Neural progenitor cell (in vitro differentiated cells): ENCODE measurements around the gene THYN1. TPM values are rescaled to one million over a fixed set of nuclear protein-coding genes. Genes with fewer than 3 reads are reported as not detected.

Source experiments
- DNase-seq: peaks from one replicate; pipeline ENCODE4 v3.0.0-alpha.2; 2016; ENCODE audit warnings: low spot score
- H2AFZ ChIP-seq: fragments of 200-600 bp; sonication (generic); replicated peaks from 2 replicates; pipeline ENCODE4 v1.6.1; 2016; ENCODE audit warnings: antibody characterized with exemption
- H3F3A ChIP-seq: fragments of 200-600 bp; sonication (generic); 2 replicates; pipeline ENCODE4 v1.6.1; 2016; ENCODE audit warnings: antibody characterized with exemption, low read depth
- H3K27ac ChIP-seq: fragments of 200-600 bp; sonication (generic); 2 replicates; pipeline ENCODE4 v1.5.1; 2016; ENCODE audit warnings: mild to moderate bottlenecking
- H3K27me3 ChIP-seq: fragments of 200-600 bp; sonication (generic); 2 replicates; pipeline ENCODE4 v1.6.1; 2016; ENCODE audit warnings: mild to moderate bottlenecking, moderate library complexity
- H3K36me3 ChIP-seq: fragments of 200-600 bp; sonication (generic); 2 replicates; pipeline ENCODE4 v1.5.1; 2016
- H3K4me1 ChIP-seq: fragments of 200-600 bp; sonication (generic); 2 replicates; pipeline ENCODE4 v1.6.1; 2016; ENCODE audit warnings: mixed run types
- H3K4me2 ChIP-seq: fragments of 200-600 bp; sonication (generic); 2 replicates; pipeline ENCODE4 v1.6.1; 2016
- H3K4me3 ChIP-seq: fragments of 200-600 bp; sonication (generic); 2 replicates; pipeline ENCODE4 v1.5.1; 2016
- H3K79me2 ChIP-seq: fragments of 200-600 bp; sonication (generic); 2 replicates; pipeline ENCODE4 v1.6.1; 2016; ENCODE audit warnings: low read depth
- H3K9ac ChIP-seq: fragments of 200-600 bp; sonication (generic); 2 replicates; pipeline ENCODE4 v1.6.1; 2016
- H3K9me3 ChIP-seq: fragments of 200-600 bp; sonication (generic); 2 replicates; pipeline ENCODE4 v1.5.1; 2016; ENCODE audit warnings: low read depth
- H4K20me1 ChIP-seq: fragments of 200-600 bp; sonication (generic); 2 replicates; pipeline ENCODE4 v1.6.1; 2016; ENCODE audit warnings: low read depth
- H3K27ac Mint-ChIP-seq: 3 replicates; pipeline ENCODE4 v1.8.0; 2021; ENCODE audit warnings: mixed read lengths
- H3K27me3 Mint-ChIP-seq: 2 replicates; pipeline ENCODE4 v1.8.0; 2022; ENCODE audit warnings: low read depth, mild to moderate bottlenecking, inconsistent platforms, moderate library complexity, mixed read lengths; ENCODE audit not compliant: insufficient read depth
- H3K36me3 Mint-ChIP-seq: 3 replicates; pipeline ENCODE4 v1.8.0; 2021; ENCODE audit warnings: mixed read lengths
- H3K4me1 Mint-ChIP-seq: 3 replicates; pipeline ENCODE4 v1.8.0; 2021; ENCODE audit warnings: mixed read lengths
- H3K4me3 Mint-ChIP-seq: 3 replicates; pipeline ENCODE4 v1.8.0; 2021; ENCODE audit warnings: mild to moderate bottlenecking, moderate library complexity, mixed read lengths
- H3K9me3 Mint-ChIP-seq: 3 replicates; pipeline ENCODE4 v1.8.0; 2020; ENCODE audit warnings: mixed read lengths
- EZH2 ChIP-seq: fragments of 200-600 bp; sonication (generic); IDR thresholded peaks from 2 replicates; pipeline ENCODE4 v1.6.1; 2017; ENCODE audit warnings: antibody characterized with exemption, mild to moderate bottlenecking, moderate library complexity
- EZH2phosphoT487 ChIP-seq: fragments of 200-600 bp; sonication (generic); IDR thresholded peaks from 2 replicates; pipeline ENCODE4 v1.6.1; 2017; ENCODE audit warnings: antibody characterized with exemption
- total RNA-seq: library from RNA; depleted of rRNA; stranded (reverse); fragments of >200 nt; gene quantifications from 2 replicates; pipeline ENCODE4 v1.2.3, GENCODE V29; 2015; ENCODE audit warnings: low replicate concordance
- TF ChIP-seq, protein P1 (sequence below): fragments of 200-600 bp; sonication (generic); IDR thresholded peaks from 2 replicates; pipeline ENCODE4 v1.5.1; 2017; ENCODE audit warnings: antibody characterized with exemption, mild to moderate bottlenecking

The THYN1 gene
- total RNA-seq, 1 donor from 2014 or later = 109 TPM

DNA sequence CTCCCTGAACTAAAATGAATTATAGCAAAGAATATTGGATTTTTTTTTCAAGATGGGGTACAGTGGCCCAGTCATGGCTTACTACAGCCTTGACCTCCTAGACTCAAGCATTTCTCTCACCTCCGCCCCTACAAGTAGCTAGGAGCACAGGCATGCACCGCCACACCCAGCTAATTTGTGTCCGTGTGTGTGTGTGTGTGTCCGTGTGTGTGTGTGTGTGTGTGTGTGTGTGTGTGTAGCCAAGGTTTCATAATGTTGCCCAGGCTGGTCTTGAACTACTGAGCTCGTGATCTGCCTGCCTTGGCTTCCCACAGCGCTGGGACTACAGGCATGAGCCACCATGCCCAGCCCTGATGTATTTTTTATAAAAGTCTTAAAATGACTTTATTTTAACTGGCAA, 12.6 kb downstream of the THYN1 start:
- H2AFZ ChIP-seq = no peak overlapping the region
- Mint-ChIP-seq H3K27me3 (no peaks in the 10 kb centered on the region), H3K4me1 (no peaks in the 10 kb centered on the region), H3K27ac (no peak overlapping the region), H3K9me3 (no peaks in the 10 kb centered on the region), H3K36me3 (peaks cover 20% of the 10 kb centered on the region), H3K4me3 (no peak overlapping the region)
- no peak overlapping the region for H3K4me3 ChIP-seq
- no peaks in the 10 kb centered on the region for H3K9me3 ChIP-seq
- H3F3A ChIP-seq = no peaks in the 10 kb centered on the region
- TF ChIP-seq EZH2 (no peak), EZH2phosphoT487 (no peak)
- TF ChIP-seq, protein P1, sequence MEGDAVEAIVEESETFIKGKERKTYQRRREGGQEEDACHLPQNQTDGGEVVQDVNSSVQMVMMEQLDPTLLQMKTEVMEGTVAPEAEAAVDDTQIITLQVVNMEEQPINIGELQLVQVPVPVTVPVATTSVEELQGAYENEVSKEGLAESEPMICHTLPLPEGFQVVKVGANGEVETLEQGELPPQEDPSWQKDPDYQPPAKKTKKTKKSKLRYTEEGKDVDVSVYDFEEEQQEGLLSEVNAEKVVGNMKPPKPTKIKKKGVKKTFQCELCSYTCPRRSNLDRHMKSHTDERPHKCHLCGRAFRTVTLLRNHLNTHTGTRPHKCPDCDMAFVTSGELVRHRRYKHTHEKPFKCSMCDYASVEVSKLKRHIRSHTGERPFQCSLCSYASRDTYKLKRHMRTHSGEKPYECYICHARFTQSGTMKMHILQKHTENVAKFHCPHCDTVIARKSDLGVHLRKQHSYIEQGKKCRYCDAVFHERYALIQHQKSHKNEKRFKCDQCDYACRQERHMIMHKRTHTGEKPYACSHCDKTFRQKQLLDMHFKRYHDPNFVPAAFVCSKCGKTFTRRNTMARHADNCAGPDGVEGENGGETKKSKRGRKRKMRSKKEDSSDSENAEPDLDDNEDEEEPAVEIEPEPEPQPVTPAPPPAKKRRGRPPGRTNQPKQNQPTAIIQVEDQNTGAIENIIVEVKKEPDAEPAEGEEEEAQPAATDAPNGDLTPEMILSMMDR = no peak
- no peak for DNase-seq
- no peaks in the 10 kb centered on the region for H3K4me1 ChIP-seq
- no peaks in the 10 kb centered on the region for H3K27me3 ChIP-seq
- no peak overlapping the region for H3K27ac ChIP-seq
- no peaks in the 10 kb centered on the region for H3K36me3 ChIP-seq
- H3K4me2 ChIP-seq = no peak overlapping the region
- no peaks in the 10 kb centered on the region for H3K79me2 ChIP-seq
- no peak overlapping the region for H3K9ac ChIP-seq
- H4K20me1 ChIP-seq = no peaks in the 10 kb centered on the region

DNA sequence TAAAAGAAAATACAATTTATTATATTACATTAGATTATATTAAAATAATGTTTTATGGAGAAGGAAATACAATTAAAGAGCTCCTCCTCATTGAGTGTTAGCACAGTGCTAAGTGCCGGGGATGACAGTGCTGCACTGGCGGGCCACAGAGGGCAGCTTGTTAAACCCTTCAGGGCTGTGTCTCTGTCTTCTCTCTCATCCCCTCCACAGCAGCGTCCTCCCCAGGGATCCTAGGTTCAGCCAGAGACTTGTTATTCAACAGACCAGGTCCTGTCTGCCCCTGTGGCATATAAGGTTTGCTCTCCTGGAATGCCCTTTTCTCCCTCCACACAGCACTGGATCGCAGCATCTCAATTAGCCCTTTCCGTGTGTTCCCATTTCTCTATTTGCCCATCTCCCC, 14.2 kb downstream of the THYN1 start:
- Histone ChIP-seq H3K36me3 (no peaks in the 10 kb centered on the region), H4K20me1 (no peaks in the 10 kb centered on the region), H3K4me2 (no peak overlapping the region), H3K27ac (no peak overlapping the region), H3K4me3 (no peak overlapping the region), H3F3A (no peaks in the 10 kb centered on the region), H2AFZ (no peak overlapping the region), H3K79me2 (no peaks in the 10 kb centered on the region), H3K9me3 (no peaks in the 10 kb centered on the region), H3K4me1 (no peaks in the 10 kb centered on the region), H3K27me3 (no peaks in the 10 kb centered on the region), H3K9ac (no peak overlapping the region)
- TF ChIP-seq EZH2phosphoT487 = no peak
- TF ChIP-seq, protein P1 = no peak
- TF ChIP-seq EZH2 = no peak
- Mint-ChIP-seq H3K27ac (no peak overlapping the region), H3K36me3 (peaks cover 18% of the 10 kb centered on the region), H3K27me3 (no peaks in the 10 kb centered on the region), H3K4me3 (no peak overlapping the region), H3K4me1 (no peaks in the 10 kb centered on the region), H3K9me3 (no peaks in the 10 kb centered on the region)
- DNase-seq = no peak

DNA sequence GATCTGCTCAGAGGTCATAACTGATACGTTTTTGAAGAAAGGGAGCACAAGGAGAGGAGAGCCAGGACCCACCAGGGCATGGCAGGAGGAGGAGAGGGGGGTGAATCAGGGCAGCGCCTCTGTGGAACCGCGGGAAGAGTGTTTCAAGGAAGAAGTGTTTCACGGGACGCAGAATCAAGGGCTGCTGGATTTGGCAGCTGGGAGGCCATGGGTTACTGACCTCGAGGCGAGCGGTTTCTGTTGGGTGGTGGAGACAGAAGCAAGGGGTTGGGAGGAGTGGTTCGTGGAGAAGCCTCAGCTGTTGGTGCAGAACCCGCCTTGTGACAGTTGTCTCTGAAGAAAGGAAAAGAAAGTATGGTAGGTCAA, 15.6 kb downstream of the THYN1 start:
- no peak overlapping the region for H3K27ac Mint-ChIP-seq

More for the DNA sequence above, 15.6 kb downstream of the THYN1 start:
- Histone ChIP-seq H4K20me1 (no peaks in the 10 kb centered on the region), H3K79me2 (no peaks in the 10 kb centered on the region), H3K27me3 (no peaks in the 10 kb centered on the region), H2AFZ (no peak overlapping the region), H3K9ac (no peak overlapping the region), H3K36me3 (no peaks in the 10 kb centered on the region), H3K4me3 (no peak overlapping the region), H3K27ac (no peak overlapping the region), H3K4me1 (no peaks in the 10 kb centered on the region), H3F3A (no peaks in the 10 kb centered on the region), H3K4me2 (no peak overlapping the region), H3K9me3 (no peaks in the 10 kb centered on the region)
- Mint-ChIP-seq H3K4me1 (peaks cover 4% of the 10 kb centered on the region), H3K36me3 (peaks cover 10% of the 10 kb centered on the region), H3K27me3 (no peaks in the 10 kb centered on the region), H3K4me3 (no peak overlapping the region), H3K9me3 (no peaks in the 10 kb centered on the region)
- DNase-seq = no peak
- TF ChIP-seq EZH2phosphoT487 = no peak
- no peak for TF ChIP-seq EZH2
- TF ChIP-seq, protein P1 = no peak
